Stimulated activated effector memory CD8-positive, alpha-beta T cell treated with anti-CD3 and anti-CD28 coated beads, Interleukin-12 subunit alpha, Interleukin-12 subunit beta, amount 100 ng/mL, for 72 hours (primary cell): ENCODE data around the gene CABP1.

Source experiments
- ATAC-seq: fragments of 150-1000 bp; cut with Tn5 transposase; 2 replicates; pipeline ENCODE4 v1.10.0; 2021
- DNase-seq, 2 donors: peaks; one replicate each; pipeline ENCODE4 v3.0.0; 2021 to 2022; ENCODE audit warnings: low spot score in 2 of 2
- H3K27ac Mint-ChIP-seq: one replicate; pipeline ENCODE4 v1.8.0; 2022; ENCODE audit warnings: mild to moderate bottlenecking, mixed read lengths
- H3K36me3 Mint-ChIP-seq: one replicate; pipeline ENCODE4 v1.8.0; 2022; ENCODE audit warnings: mild to moderate bottlenecking, mixed read lengths
- H3K4me1 Mint-ChIP-seq: one replicate; pipeline ENCODE4 v1.8.0; 2022; ENCODE audit warnings: mixed read lengths
- H3K4me3 Mint-ChIP-seq: one replicate; pipeline ENCODE4 v1.8.0; 2022; ENCODE audit warnings: mild to moderate bottlenecking, mixed read lengths
- H3K9me3 Mint-ChIP-seq: one replicate; pipeline ENCODE4 v1.8.0; 2022; ENCODE audit warnings: mixed read lengths

The CABP1 gene

GRCh38 chr12:120692524-120693033, 52.2 kb downstream of the CABP1 start:
- no peak for DNase-seq
- Mint-ChIP-seq H3K27ac (peak overlapping the region; percentile 18), H3K4me1 (peaks cover 53% of the 10 kb centered on the region), H3K9me3 (no peaks in the 10 kb centered on the region), H3K4me3 (no peak overlapping the region), H3K36me3 (peaks cover 51% of the 10 kb centered on the region)
- ATAC-seq = no peak

GRCh38 chr12:120693848-120694247, 53.4 kb downstream of the CABP1 start:
- Mint-ChIP-seq H3K4me1 (peaks cover 40% of the 10 kb centered on the region), H3K27ac (peak overlapping the region; percentile 59)

GRCh38 chr12:120696626-120697025, 56.2 kb downstream of the CABP1 start:
- peaks cover 82% of the 10 kb centered on the region for H3K36me3 Mint-ChIP-seq
- H3K4me1 Mint-ChIP-seq = peaks cover 22% of the 10 kb centered on the region
- H3K9me3 Mint-ChIP-seq = no peaks in the 10 kb centered on the region
- DNase-seq (no peak), ATAC-seq (no peak)
- no peak overlapping the region for H3K4me3 Mint-ChIP-seq
- no peak overlapping the region for H3K27ac Mint-ChIP-seq

More at GRCh38 chr12:120693848-120694247, 53.4 kb downstream of the CABP1 start:
- ATAC-seq (no peak), DNase-seq (no peak)
- Mint-ChIP-seq H3K9me3 (no peaks in the 10 kb centered on the region), H3K36me3 (peaks cover 56% of the 10 kb centered on the region), H3K4me3 (no peak overlapping the region)

- no peak overlapping the region for H3K4me3 Mint-ChIP-seq
- ATAC-seq (no peak), DNase-seq (no peak)
- H3K36me3 Mint-ChIP-seq = peaks cover 87% of the 10 kb centered on the region
- H3K4me1 Mint-ChIP-seq = peaks cover 17% of the 10 kb centered on the region
- no peaks in the 10 kb centered on the region for H3K9me3 Mint-ChIP-seq
- H3K27ac Mint-ChIP-seq = no peak overlapping the region
Measured at GRCh38 chr12:120697344-120697743, 56.9 kb downstream of the CABP1 start.

GRCh38 chr12:120698665-120699064, 58.2 kb downstream of the CABP1 start:
- Mint-ChIP-seq H3K9me3 (no peaks in the 10 kb centered on the region), H3K4me3 (no peak overlapping the region), H3K27ac (no peak overlapping the region), H3K36me3 (peaks cover 80% of the 10 kb centered on the region), H3K4me1 (peaks cover 5% of the 10 kb centered on the region)
- ATAC-seq = no peak
- DNase-seq = no peak

- ATAC-seq (no peak), DNase-seq (no peak)
- Mint-ChIP-seq H3K27ac (no peak overlapping the region), H3K4me1 (no peaks in the 10 kb centered on the region), H3K4me3 (no peak overlapping the region), H3K9me3 (no peaks in the 10 kb centered on the region), H3K36me3 (peaks cover 71% of the 10 kb centered on the region)
Measured at GRCh38 chr12:120699553-120699952, 59.1 kb downstream of the CABP1 start.

GRCh38 chr12:120700886-120701285, 60.5 kb downstream of the CABP1 start:
- H3K4me3 Mint-ChIP-seq = no peak overlapping the region
- no peak for ATAC-seq
- no peaks in the 10 kb centered on the region for H3K4me1 Mint-ChIP-seq
- H3K9me3 Mint-ChIP-seq = no peaks in the 10 kb centered on the region
- DNase-seq = no peak
- H3K36me3 Mint-ChIP-seq = peaks cover 68% of the 10 kb centered on the region
- peak overlapping the region; percentile 79 for H3K27ac Mint-ChIP-seq

DNA sequence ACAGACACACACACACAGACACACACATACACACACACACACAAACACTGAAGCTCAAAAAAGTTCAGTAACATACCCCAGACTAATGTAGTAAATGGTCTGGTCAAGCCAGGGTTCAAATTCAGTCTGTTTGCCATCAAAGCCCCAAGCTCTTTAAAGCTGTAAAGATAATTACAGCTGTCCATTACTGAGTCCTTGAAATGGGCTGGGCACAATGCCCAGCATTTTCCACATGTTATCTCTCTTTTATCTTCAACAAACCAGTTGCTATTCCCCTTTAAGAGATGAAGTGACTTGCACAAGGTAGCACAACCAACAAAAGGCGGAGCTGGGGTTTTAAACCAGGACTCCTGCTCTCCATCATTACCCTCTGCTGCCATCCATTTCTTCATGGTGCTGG, 62.2 kb downstream of the CABP1 start:
- no peak for ATAC-seq
- no peaks in the 10 kb centered on the region for H3K9me3 Mint-ChIP-seq
- H3K4me1 Mint-ChIP-seq = no peaks in the 10 kb centered on the region
- H3K4me3 Mint-ChIP-seq = no peak overlapping the region
- DNase-seq = no peak
- no peak overlapping the region for H3K27ac Mint-ChIP-seq
- H3K36me3 Mint-ChIP-seq = peaks cover 50% of the 10 kb centered on the region

- H3K4me3 Mint-ChIP-seq = no peak overlapping the region
- H3K27ac Mint-ChIP-seq = no peak overlapping the region
Measured at GRCh38 chr12:120703311-120703942, 63.0 kb downstream of the CABP1 start.

GRCh38 chr12:120705618-120706017, 65.2 kb downstream of the CABP1 start:
- Mint-ChIP-seq H3K9me3 (no peaks in the 10 kb centered on the region), H3K4me3 (no peak overlapping the region), H3K4me1 (peaks cover 11% of the 10 kb centered on the region), H3K36me3 (peaks cover 28% of the 10 kb centered on the region), H3K27ac (no peak overlapping the region)
- no peak for DNase-seq
- ATAC-seq = no peak

More at GRCh38 chr12:120703311-120703942, 63.0 kb downstream of the CABP1 start:
- DNase-seq (no peak), ATAC-seq (no peak)
- H3K4me1 Mint-ChIP-seq = no peaks in the 10 kb centered on the region
- H3K9me3 Mint-ChIP-seq = no peaks in the 10 kb centered on the region
- H3K36me3 Mint-ChIP-seq = peaks cover 48% of the 10 kb centered on the region

GRCh38 chr12:120706029-120706428, 65.6 kb downstream of the CABP1 start:
- H3K9me3 Mint-ChIP-seq = no peaks in the 10 kb centered on the region
- no peak overlapping the region for H3K4me3 Mint-ChIP-seq
- ATAC-seq (no peak), DNase-seq (no peak)
- peaks cover 24% of the 10 kb centered on the region for H3K36me3 Mint-ChIP-seq
- no peak overlapping the region for H3K27ac Mint-ChIP-seq
- peaks cover 12% of the 10 kb centered on the region for H3K4me1 Mint-ChIP-seq

DNA sequence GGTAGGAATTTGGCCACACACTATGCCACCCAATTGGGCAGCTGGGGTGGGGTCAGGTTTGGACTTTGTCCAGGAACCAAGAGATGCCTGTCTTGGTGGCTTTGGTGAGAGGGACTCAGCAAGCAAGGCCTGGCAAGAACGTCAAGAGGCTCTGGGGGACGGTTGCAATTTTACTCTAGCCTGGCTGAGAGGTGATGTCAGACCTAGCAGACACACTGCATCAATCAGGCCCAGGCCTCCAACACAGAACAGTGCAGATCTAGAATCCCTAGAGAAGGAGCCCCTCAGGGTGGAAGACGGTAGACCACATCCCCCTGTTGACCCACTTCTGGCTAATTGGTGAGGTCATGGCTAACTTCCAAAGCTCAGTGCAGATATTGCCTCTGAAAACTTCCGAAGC, 68.2 kb downstream of the CABP1 start:
- Mint-ChIP-seq H3K36me3 (peaks cover 9% of the 10 kb centered on the region), H3K4me3 (peak overlapping the region; percentile 8), H3K4me1 (peaks cover 28% of the 10 kb centered on the region), H3K9me3 (no peaks in the 10 kb centered on the region), H3K27ac (peak overlapping the region; percentile 92)
- ATAC-seq = peak; percentile 42
- no peak for DNase-seq

- no peaks in the 10 kb centered on the region for H3K9me3 Mint-ChIP-seq
- peaks cover 34% of the 10 kb centered on the region for H3K4me1 Mint-ChIP-seq
- DNase-seq (peak; percentile 69 to 86), ATAC-seq (peak; percentile 84)
- peak within 1 kb of the TSS; percentile 80 for H3K4me3 Mint-ChIP-seq
- H3K36me3 Mint-ChIP-seq = peaks cover 22% of the 10 kb centered on the region
- H3K27ac Mint-ChIP-seq = peak within 1 kb of the TSS; percentile 92
Measured at GRCh38 chr12:120710031-120710804, 69.8 kb downstream of the CABP1 start, which contains the start of gene UNC119B. Gene UNC119B, plus strand, starts transcription at chr12:120710458. Its CDS starts 17 bp downstream, at chr12:120710475.

- peak; percentile 42 for ATAC-seq
- no peaks in the 10 kb centered on the region for H3K9me3 Mint-ChIP-seq
- peak; percentile 14 to 65 for DNase-seq
- peaks cover 34% of the 10 kb centered on the region for H3K4me1 Mint-ChIP-seq
- peaks cover 24% of the 10 kb centered on the region for H3K36me3 Mint-ChIP-seq
- peak overlapping the region; percentile 92 for H3K27ac Mint-ChIP-seq
- H3K4me3 Mint-ChIP-seq = peak overlapping the region; percentile 80
Measured at GRCh38 chr12:120710805-120711296, 70.4 kb downstream of the CABP1 start.

DNA sequence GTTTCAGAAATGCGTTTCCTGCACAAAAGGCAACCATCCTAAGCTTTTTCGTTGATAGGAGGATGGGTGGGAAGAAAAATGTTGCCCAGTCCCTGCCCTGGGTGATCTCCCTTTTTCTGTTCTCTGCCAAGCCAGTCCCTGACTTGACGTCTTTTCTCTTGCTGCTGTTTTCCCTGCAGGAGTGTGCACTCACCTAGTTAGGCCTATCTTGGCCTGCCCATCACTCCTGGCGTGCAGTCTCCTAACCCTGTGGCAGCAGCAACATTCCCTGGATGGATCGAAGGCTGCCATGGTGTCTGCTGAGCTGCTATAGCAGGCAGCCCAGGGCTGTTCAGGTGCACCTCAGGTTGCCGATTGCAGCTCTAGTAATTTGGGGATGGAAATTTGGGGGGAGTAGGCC, 71.0 kb downstream of the CABP1 start:
- ATAC-seq = no peak
- Mint-ChIP-seq H3K4me1 (peaks cover 36% of the 10 kb centered on the region), H3K4me3 (peak overlapping the region; percentile 80), H3K36me3 (peaks cover 29% of the 10 kb centered on the region), H3K9me3 (no peaks in the 10 kb centered on the region), H3K27ac (peak overlapping the region; percentile 92)
- no peak for DNase-seq
